ENCODE data around the gene NUCB2. TPM values are rescaled to one million over a fixed set of nuclear protein-coding genes. Genes with fewer than 3 reads are reported as not detected.
A peak's percentile ranks its signal among the peaks of the same experiment; 100 is the strongest.

Gene NUCB2
- polyA plus RNA-seq, 1 experiment: 275 TPM

GRCh38 chr11:17250561-17251350, 25.8 kb upstream of the NUCB2 start:
- ChIA-PET POLR2A (no interaction called here), CTCF (interaction anchor here (0.6 to 1.4 kb wide), 2 partner anchors 21 to 151 kb away, joined by 3 to 5 read pairs; no protein-coding TSS in a partner anchor)
- no peak overlapping the region for H3K27ac ChIP-seq (ENCODE audit: low read depth, low read length)
- H3K4me3 ChIP-seq (ENCODE audit: low read depth, low read length): no peak overlapping the region
- TF ChIP-seq CTCF (IDR thresholded peaks at IDR 0.05; ENCODE audit: low read depth, low read length): no peak
- no peaks in the 10 kb centered on the region for H3K27me3 ChIP-seq (ENCODE audit: control insufficient read depth, insufficient read depth, low read length)
- H3K9me3 ChIP-seq (ENCODE audit: control insufficient read depth, insufficient read depth, low read length): no peaks in the 10 kb centered on the region
- no peak for DNase-seq (ENCODE audit: low read depth, low spot score)

- TF ChIP-seq CTCF (IDR thresholded peaks at IDR 0.05; ENCODE audit: low read depth, low read length): no peak
- Histone ChIP-seq H3K4me3 (ENCODE audit: low read depth, low read length) (no peak overlapping the region), H3K9me3 (ENCODE audit: control insufficient read depth, insufficient read depth, low read length) (no peaks in the 10 kb centered on the region), H3K27me3 (ENCODE audit: control insufficient read depth, insufficient read depth, low read length) (no peaks in the 10 kb centered on the region), H3K27ac (ENCODE audit: low read depth, low read length) (no peak overlapping the region)
- DNase-seq (ENCODE audit: low read depth, low spot score): no peak
- POLR2A ChIA-PET: no interaction called here
- CTCF ChIA-PET: no interaction called here
Measured at GRCh38 chr11:17252704-17253103, 23.8 kb upstream of the NUCB2 start.

- Histone ChIP-seq H3K9me3 (ENCODE audit: control insufficient read depth, insufficient read depth, low read length) (no peaks in the 10 kb centered on the region), H3K27ac (ENCODE audit: low read depth, low read length) (peak overlapping the region; percentile 99), H3K27me3 (ENCODE audit: control insufficient read depth, insufficient read depth, low read length) (no peaks in the 10 kb centered on the region), H3K4me3 (ENCODE audit: low read depth, low read length) (no peak overlapping the region)
- TF ChIP-seq CTCF (IDR thresholded peaks at IDR 0.05; ENCODE audit: low read depth, low read length): no peak
- peak; percentile 90 for DNase-seq (ENCODE audit: low read depth, low spot score)
- POLR2A ChIA-PET: interaction anchor here (0.7 to 2.0 kb wide), 4 partner anchors 13 to 97 kb away, joined by 3 to 5 read pairs (median 4); partner anchors contain the start of gene NUCB2
- CTCF ChIA-PET: interaction anchor here (1.3 kb wide), 1 partner anchor 97 kb away, joined by 3 read pairs; no protein-coding TSS in a partner anchor
Measured at GRCh38 chr11:17256512-17256911, 20.0 kb upstream of the NUCB2 start.

- ChIA-PET CTCF (interaction anchor here (1.3 to 1.8 kb wide), 2 partner anchors 27 to 97 kb away, joined by 3 to 7 read pairs; no protein-coding TSS in a partner anchor), POLR2A (interaction anchor here (1.0 to 2.0 kb wide), 4 partner anchors 19 to 97 kb away, joined by 4 to 5 read pairs (median 4); partner anchors contain the start of genes NUCB2 and PIK3C2A)
- DNase-seq (ENCODE audit: low read depth, low spot score): no peak
- Histone ChIP-seq H3K27me3 (ENCODE audit: control insufficient read depth, insufficient read depth, low read length) (no peaks in the 10 kb centered on the region), H3K27ac (ENCODE audit: low read depth, low read length) (peak overlapping the region; percentile 99), H3K4me3 (ENCODE audit: low read depth, low read length) (no peak overlapping the region), H3K9me3 (ENCODE audit: control insufficient read depth, insufficient read depth, low read length) (no peaks in the 10 kb centered on the region)
- TF ChIP-seq CTCF (IDR thresholded peaks at IDR 0.05; ENCODE audit: low read depth, low read length): no peak
Measured at GRCh38 chr11:17257196-17257595, 19.3 kb upstream of the NUCB2 start.

GRCh38 chr11:17258670-17259069, 17.9 kb upstream of the NUCB2 start:
- Histone ChIP-seq H3K27me3 (ENCODE audit: control insufficient read depth, insufficient read depth, low read length) (no peaks in the 10 kb centered on the region), H3K27ac (ENCODE audit: low read depth, low read length) (no peak overlapping the region), H3K4me3 (ENCODE audit: low read depth, low read length) (no peak overlapping the region), H3K9me3 (ENCODE audit: control insufficient read depth, insufficient read depth, low read length) (no peaks in the 10 kb centered on the region)
- CTCF ChIA-PET: interaction anchor here (1.8 kb wide), 1 partner anchor 29 kb away, joined by 7 read pairs; no protein-coding TSS in a partner anchor
- POLR2A ChIA-PET: interaction anchor here (0.7 to 1.6 kb wide), 2 partner anchors 17 to 51 kb away, joined by 4 read pairs; partner anchors contain the start of gene PIK3C2A
- no peak for DNase-seq (ENCODE audit: low read depth, low spot score)
- TF ChIP-seq CTCF (IDR thresholded peaks at IDR 0.05; ENCODE audit: low read depth, low read length): no peak

Data from AG04450 (cell line).